PFSK-1 (cell line): ENCODE results near the gene BRSK2.

Experiments
- FOXP2 ChIP-seq: optimal IDR thresholded peaks from 2 replicates; pipeline ENCODE3; 2011; ENCODE audit warnings: borderline replicate concordance, control low read depth, inconsistent platforms; ENCODE audit not compliant: insufficient read depth; ENCODE audit errors: extremely low read length, extremely low read depth
- POLR2AphosphoS5 ChIP-seq: IDR thresholded peaks from 2 replicates; pipeline ENCODE4 v1.6.1; 2012; ENCODE audit warnings: low read depth, mild to moderate bottlenecking, control low read depth, low read length, moderate library complexity
- REST ChIP-seq, 2 experiments: IDR thresholded peaks; 2 replicates each; pipeline versions ENCODE4 v1.6.1 to v1.8.0; 2011 to 2012; ENCODE audit warnings: low read depth in 2 of 2, low read length in 2 of 2, control low read depth in 1 of 2, inconsistent platforms in 1 of 2, mild to moderate bottlenecking in 1 of 2, moderate library complexity in 1 of 2; ENCODE audit not compliant: insufficient read depth in 1 of 2
- SIN3A ChIP-seq: IDR thresholded peaks from 2 replicates; pipeline ENCODE4 v1.6.1; 2012; ENCODE audit warnings: mild to moderate bottlenecking, low read length, moderate library complexity, borderline replicate concordance; ENCODE audit not compliant: insufficient read depth
- TAF1 ChIP-seq: IDR thresholded peaks from 2 replicates; pipeline ENCODE4 v1.6.1; 2012; ENCODE audit warnings: low read length, control low read depth, borderline replicate concordance; ENCODE audit not compliant: insufficient read depth

The BRSK2 gene

GRCh38 chr11:1349327-1350041, 40.2 kb upstream of the BRSK2 start:
- TF ChIP-seq POLR2AphosphoS5 (no peak), REST (IDR thresholded peaks at IDR 0.05; ENCODE audit: insufficient read depth in 1 of 2, low read depth in 2 of 2, low read length in 2 of 2) (no peak), TAF1 (no peak)

DNA sequence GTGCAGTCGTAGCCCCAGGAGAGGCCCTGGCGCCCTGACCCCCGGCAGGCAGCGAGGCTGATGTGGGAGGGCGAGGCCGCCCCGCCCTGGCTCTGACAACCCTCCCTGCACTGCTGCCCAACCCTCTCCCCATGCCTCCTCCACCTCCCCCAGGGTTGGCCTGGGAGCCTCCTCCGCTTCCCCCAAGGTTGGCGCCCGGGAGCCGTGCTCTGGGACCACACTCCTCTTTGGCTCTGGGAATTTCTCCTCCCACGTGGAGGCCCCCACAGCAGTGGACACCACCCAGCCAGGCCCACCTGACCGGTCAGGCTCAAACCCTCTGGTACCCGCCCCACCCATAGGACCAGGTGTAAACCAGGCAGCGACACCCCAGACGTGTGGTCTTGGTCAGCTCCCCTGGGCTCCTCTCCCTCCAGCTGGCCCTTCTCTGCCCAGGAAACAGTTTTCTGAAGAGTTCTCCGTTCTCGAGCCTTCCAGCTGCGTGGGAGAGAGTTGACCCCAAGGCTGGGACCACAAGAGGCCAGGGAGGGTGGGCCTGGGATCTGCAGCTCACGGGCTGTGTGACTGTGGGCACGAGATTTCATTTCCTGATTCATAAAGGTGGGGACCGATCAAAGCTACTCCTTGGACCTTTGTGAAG, 39.5 kb upstream of the BRSK2 start:
- TF ChIP-seq FOXP2 (no peak), REST (IDR thresholded peaks at IDR 0.05; ENCODE audit: insufficient read depth in 1 of 2, low read depth in 2 of 2, low read length in 2 of 2) (no peak), TAF1 (no peak), SIN3A (no peak), POLR2AphosphoS5 (no peak)

DNA sequence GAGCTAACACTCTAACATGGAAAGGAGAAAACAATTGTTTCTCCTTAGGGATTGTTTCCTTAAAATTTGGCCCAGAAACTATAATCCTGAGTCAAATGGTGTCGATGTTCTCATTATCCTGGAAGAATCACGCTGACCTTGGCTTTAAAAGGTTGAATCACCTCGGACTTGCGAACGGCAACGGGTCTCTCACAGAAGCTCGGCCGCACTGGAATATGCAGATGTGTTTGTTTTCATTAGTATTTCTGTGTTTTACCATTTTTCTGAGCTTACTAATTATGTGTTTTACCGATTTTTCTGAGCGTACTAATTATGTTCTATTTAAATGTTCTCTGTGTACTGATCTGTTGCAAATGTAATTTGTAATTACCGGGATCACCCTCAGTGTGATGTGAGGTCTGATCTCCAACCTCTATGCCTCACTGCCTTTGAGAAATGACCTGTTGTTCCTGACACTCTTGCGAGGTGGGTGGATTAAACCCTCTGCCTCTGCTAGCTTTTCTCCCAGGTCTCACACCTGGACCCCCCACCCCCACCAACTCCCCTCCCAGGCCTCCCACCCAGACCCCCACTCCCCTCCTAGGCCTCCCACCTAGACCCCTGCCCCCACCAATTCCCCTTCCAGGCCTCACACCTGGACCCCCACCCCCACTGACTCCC, 38.3 kb upstream of the BRSK2 start:
- no peak for TF ChIP-seq REST (IDR thresholded peaks at IDR 0.05; ENCODE audit: insufficient read depth in 1 of 2, low read depth in 2 of 2, low read length in 2 of 2)
- TF ChIP-seq SIN3A = no peak
- no peak for TF ChIP-seq FOXP2
- no peak for TF ChIP-seq TAF1
- peak; percentile 87 for TF ChIP-seq POLR2AphosphoS5

DNA sequence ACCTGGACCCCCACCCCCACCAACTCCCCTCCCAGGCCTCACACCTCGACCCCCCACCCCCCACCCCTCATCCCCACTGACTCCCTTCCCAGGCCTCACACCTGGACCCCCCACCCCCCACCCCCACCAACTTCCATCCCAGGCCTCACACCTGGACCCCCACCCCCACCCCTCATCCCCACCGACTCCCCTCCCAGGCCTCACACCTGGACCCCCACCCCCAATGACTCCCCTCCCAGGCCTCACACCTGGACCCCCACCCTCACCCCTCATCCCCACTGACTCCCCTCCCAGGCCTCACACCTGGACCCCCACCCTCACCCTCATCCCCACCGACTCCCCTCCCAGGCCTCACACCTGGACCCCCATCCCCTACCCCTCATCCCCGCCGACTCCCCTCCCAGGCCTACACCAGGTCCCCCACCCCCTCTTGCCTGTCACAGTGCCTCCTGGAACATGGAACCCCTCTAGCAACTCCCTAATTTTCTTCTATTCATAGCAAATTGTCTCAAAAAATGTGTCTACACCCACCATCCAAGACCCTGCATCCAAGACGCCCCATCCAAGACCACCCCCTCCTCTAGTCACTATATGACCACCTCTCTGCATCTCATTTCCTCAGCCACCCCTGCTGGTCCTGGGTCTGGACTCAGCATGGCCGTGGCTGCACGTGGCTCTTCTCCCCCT, 36.9 kb upstream of the BRSK2 start:
- no peak for TF ChIP-seq SIN3A
- TF ChIP-seq FOXP2 = no peak

- TF ChIP-seq REST (IDR thresholded peaks at IDR 0.05; ENCODE audit: insufficient read depth in 1 of 2, low read depth in 2 of 2, low read length in 2 of 2) (no peak), SIN3A (no peak)
Measured at GRCh38 chr11:1353383-1354124, 36.2 kb upstream of the BRSK2 start.
